Measurements from ENCODE around the gene HPSE2.

DNA sequence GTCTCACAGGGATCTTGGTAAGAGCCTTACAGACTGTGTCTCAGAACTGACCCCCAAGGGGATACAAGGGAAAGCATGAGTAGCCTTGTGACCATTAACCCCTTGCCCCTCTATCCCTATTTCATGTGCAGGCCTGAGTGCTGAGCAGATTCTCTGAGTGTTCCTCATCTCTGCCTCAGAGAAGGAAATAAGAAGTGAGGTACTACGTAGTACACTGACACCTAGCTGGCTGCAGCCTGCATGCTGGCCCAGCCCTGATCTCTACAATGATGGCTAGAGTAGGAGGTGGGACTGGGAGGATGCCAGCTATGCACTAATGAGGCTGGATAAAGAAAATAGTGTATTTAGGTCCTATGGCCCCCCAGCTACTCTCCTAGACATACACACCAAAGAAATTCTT, 614.0 kb downstream of the HPSE2 start:
- TF ChIP-seq POLR2A (IDR thresholded peaks at IDR 0.05; ENCODE audit: low read length) = no peak
- no peak for TF ChIP-seq GATA1 (IDR thresholded peaks at IDR 0.05; ENCODE audit: low read depth, low read length)
